Endothelial cell of umbilical vein (primary cell): ENCODE results near the gene HESX1.

Source experiments
- EZH2 ChIP-seq: IDR thresholded peaks from 2 replicates; pipeline ENCODE4 v1.6.1; 2012; ENCODE audit warnings: borderline replicate concordance, low read depth, mild to moderate bottlenecking, moderate library complexity, low read length, inconsistent platforms; ENCODE audit not compliant: severe bottlenecking
- MAX ChIP-seq: IDR thresholded peaks from 2 replicates; pipeline ENCODE4 v1.6.1; 2011; ENCODE audit not compliant: insufficient read depth, insufficient read length
- POLR2A ChIP-seq: IDR thresholded peaks from 2 replicates; pipeline ENCODE4 v1.6.1; 2012; ENCODE audit warnings: low read depth, mild to moderate bottlenecking, control low read depth, low read length
- POLR2AphosphoS5 ChIP-seq: IDR thresholded peaks from 2 replicates; pipeline ENCODE4 v1.6.1; 2012; ENCODE audit warnings: low read depth, mild to moderate bottlenecking, control low read depth, low read length, moderate library complexity; ENCODE audit not compliant: insufficient read depth
- TF ChIP-seq, protein P1 (sequence below), 2 donors: IDR thresholded peaks; 1 replicate in 1 of 2; 2 replicates in 1 of 2; pipeline ENCODE4 v1.5.1; 2011; ENCODE audit warnings: low read length in 2 of 2, mild to moderate bottlenecking in 2 of 2, moderate library complexity in 2 of 2, control low read depth in 1 of 2, inconsistent platforms in 1 of 2, low read depth in 1 of 2; ENCODE audit not compliant: insufficient read depth in 1 of 2; ENCODE audit errors: extremely low read depth in 1 of 2

- TF ChIP-seq, protein P1, sequence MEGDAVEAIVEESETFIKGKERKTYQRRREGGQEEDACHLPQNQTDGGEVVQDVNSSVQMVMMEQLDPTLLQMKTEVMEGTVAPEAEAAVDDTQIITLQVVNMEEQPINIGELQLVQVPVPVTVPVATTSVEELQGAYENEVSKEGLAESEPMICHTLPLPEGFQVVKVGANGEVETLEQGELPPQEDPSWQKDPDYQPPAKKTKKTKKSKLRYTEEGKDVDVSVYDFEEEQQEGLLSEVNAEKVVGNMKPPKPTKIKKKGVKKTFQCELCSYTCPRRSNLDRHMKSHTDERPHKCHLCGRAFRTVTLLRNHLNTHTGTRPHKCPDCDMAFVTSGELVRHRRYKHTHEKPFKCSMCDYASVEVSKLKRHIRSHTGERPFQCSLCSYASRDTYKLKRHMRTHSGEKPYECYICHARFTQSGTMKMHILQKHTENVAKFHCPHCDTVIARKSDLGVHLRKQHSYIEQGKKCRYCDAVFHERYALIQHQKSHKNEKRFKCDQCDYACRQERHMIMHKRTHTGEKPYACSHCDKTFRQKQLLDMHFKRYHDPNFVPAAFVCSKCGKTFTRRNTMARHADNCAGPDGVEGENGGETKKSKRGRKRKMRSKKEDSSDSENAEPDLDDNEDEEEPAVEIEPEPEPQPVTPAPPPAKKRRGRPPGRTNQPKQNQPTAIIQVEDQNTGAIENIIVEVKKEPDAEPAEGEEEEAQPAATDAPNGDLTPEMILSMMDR (IDR thresholded peaks at IDR 0.05; ENCODE audit: extremely low read depth in 1 of 2, insufficient read depth in 1 of 2, low read depth in 1 of 2, low read length in 2 of 2), result no peak
- TF ChIP-seq MAX (no peak), POLR2AphosphoS5 (peak; percentile 64), EZH2 (no peak), POLR2A (no peak)
Observed at GRCh38 chr3:57151021-57151449, 48.7 kb downstream of the HESX1 start.
